ENCODE data around the gene CTSF. TPM values are rescaled to one million over a fixed set of nuclear protein-coding genes. Genes with fewer than 3 reads are reported as not detected.

CTSF gene
- total and polyA plus RNA-seq, 2 of the 13 experiments (the other 11 are each of a cell fraction or from before 2014, with no cell fraction given): not detected

DNA sequence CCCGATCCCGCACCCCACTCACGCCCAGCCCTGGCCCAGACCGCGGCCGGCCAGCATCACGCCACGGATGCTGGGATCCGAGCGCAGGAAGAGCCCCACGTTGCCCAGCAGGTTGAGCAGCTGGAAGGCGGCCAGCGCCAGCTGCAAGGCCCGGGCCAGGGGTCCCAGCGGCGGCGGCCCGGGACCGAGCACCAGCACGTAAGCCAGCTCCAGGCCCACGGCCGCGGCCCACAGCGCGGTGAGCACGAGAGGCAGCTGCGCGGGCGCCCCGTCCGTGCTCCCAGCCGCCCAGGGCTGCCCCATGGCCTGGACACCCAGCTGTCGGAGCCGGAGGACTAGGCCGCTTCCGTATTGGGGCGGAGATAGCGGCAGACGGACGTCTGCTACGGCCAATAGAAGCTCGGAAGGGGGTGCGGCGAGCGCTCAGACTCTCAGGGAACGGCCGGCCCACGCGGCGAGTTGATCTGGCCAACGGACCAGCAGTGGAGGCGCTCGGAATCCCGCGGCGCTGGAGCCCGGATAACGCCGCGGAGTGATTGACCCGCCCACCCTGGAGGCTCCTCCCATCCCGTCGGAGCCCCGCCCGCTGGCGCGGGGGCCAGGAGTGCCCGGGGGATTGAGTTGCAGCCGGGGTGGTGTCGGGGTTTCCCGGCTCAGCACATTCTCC is 22.6 kb downstream of the CTSF start, which contains the start of gene ZDHHC24 (continued):
- TF ChIP-seq, protein P1, sequence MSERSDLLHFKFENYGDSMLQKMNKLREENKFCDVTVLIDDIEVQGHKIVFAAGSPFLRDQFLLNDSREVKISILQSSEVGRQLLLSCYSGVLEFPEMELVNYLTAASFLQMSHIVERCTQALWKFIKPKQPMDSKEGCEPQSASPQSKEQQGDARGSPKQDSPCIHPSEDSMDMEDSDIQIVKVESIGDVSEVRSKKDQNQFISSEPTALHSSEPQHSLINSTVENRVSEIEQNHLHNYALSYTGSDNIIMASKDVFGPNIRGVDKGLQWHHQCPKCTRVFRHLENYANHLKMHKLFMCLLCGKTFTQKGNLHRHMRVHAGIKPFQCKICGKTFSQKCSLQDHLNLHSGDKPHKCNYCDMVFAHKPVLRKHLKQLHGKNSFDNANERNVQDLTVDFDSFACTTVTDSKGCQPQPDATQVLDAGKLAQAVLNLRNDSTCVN (CRISPR knock-in tag; IDR thresholded peaks at IDR 0.05; ENCODE audit: borderline replicate concordance): peak; percentile 17; the same call in 1 of the 2 replicates
- TF ChIP-seq, protein P2, sequence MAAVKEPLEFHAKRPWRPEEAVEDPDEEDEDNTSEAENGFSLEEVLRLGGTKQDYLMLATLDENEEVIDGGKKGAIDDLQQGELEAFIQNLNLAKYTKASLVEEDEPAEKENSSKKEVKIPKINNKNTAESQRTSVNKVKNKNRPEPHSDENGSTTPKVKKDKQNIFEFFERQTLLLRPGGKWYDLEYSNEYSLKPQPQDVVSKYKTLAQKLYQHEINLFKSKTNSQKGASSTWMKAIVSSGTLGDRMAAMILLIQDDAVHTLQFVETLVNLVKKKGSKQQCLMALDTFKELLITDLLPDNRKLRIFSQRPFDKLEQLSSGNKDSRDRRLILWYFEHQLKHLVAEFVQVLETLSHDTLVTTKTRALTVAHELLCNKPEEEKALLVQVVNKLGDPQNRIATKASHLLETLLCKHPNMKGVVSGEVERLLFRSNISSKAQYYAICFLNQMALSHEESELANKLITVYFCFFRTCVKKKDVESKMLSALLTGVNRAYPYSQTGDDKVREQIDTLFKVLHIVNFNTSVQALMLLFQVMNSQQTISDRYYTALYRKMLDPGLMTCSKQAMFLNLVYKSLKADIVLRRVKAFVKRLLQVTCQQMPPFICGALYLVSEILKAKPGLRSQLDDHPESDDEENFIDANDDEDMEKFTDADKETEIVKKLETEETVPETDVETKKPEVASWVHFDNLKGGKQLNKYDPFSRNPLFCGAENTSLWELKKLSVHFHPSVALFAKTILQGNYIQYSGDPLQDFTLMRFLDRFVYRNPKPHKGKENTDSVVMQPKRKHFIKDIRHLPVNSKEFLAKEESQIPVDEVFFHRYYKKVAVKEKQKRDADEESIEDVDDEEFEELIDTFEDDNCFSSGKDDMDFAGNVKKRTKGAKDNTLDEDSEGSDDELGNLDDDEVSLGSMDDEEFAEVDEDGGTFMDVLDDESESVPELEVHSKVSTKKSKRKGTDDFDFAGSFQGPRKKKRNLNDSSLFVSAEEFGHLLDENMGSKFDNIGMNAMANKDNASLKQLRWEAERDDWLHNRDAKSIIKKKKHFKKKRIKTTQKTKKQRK (IDR thresholded peaks at IDR 0.05; ENCODE audit: low read length): no peak
- TF ChIP-seq ZFP62 (CRISPR knock-in tag; IDR thresholded peaks at IDR 0.05): no peak
- TF ChIP-seq SMARCE1 (IDR thresholded peaks at IDR 0.05; ENCODE audit: borderline replicate concordance): no peak
- TF ChIP-seq FOXC1 (CRISPR knock-in tag; IDR thresholded peaks at IDR 0.05; ENCODE audit: borderline replicate concordance): no peak; the same call in 1 of the 2 replicates
- TF ChIP-seq GPBP1L1 (CRISPR knock-in tag; IDR thresholded peaks at IDR 0.05): no peak
- TF ChIP-seq, protein P3, sequence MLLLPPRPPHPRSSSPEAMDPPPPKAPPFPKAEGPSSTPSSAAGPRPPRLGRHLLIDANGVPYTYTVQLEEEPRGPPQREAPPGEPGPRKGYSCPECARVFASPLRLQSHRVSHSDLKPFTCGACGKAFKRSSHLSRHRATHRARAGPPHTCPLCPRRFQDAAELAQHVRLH (CRISPR knock-in tag; IDR thresholded peaks at IDR 0.05; ENCODE audit: borderline replicate concordance, low read depth): 0 out of 2 replicates have a peak, but pooled peaks have one; percentile 25
- no peak for TF ChIP-seq HNF4G (IDR thresholded peaks at IDR 0.05; ENCODE audit: borderline replicate concordance, low read depth, low read length)
- no peak for TF ChIP-seq HNF4G (CRISPR knock-in tag; IDR thresholded peaks at IDR 0.05; ENCODE audit: borderline replicate concordance, low read depth)
- peak; percentile 57; the same call in 1 of the 2 replicates for TF ChIP-seq ZNF546 (CRISPR knock-in tag; conservative IDR thresholded peaks at IDR 0.05)
- no peak for TF ChIP-seq ZMYM4 (CRISPR knock-in tag; IDR thresholded peaks at IDR 0.05)
- TF ChIP-seq, protein P4, sequence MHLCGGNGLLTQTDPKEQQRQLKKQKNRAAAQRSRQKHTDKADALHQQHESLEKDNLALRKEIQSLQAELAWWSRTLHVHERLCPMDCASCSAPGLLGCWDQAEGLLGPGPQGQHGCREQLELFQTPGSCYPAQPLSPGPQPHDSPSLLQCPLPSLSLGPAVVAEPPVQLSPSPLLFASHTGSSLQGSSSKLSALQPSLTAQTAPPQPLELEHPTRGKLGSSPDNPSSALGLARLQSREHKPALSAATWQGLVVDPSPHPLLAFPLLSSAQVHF (CRISPR knock-in tag; IDR thresholded peaks at IDR 0.05): no peak
- TF ChIP-seq SNAPC4 (CRISPR knock-in tag; IDR thresholded peaks at IDR 0.05): no peak
- no peak for TF ChIP-seq NFE2L1 (CRISPR knock-in tag; IDR thresholded peaks at IDR 0.05; ENCODE audit: borderline replicate concordance)
- no peak for TF ChIP-seq ASH2L (IDR thresholded peaks at IDR 0.05; ENCODE audit: insufficient read length, low read depth, low read length)
- TF ChIP-seq ZNF430 (CRISPR knock-in tag; IDR thresholded peaks at IDR 0.05): peak; percentile 85
- TF ChIP-seq SKI (IDR thresholded peaks at IDR 0.05; ENCODE audit: partially characterized antibody): no peak
